Right renal cortex interstitium (tissue), 3 donors: ENCODE data around the gene POM121. TPM values are rescaled to one million over a fixed set of nuclear protein-coding genes. Genes with fewer than 3 reads are reported as not detected.
"Not testable (repeated sequence)": the region's sequence is repeated elsewhere in the genome, so short reads cannot be mapped to it uniquely, and the experiment has no call there.

ENCODE experiments used
- DNase-seq, 3 donors: peaks; one replicate each; pipeline ENCODE4 v3.0.0-alpha.2; 2013; ENCODE audit warnings: low read depth in 3 of 3, low spot score in 2 of 3
- polyA plus RNA-seq, 3 donors: library from polyadenylated mRNA; unstranded; fragments of 120-200 nt; gene quantifications; one replicate each; pipeline ENCODE4 v1.2.1, GENCODE V29; 2013; ENCODE audit not compliant: insufficient read length in 3 of 3

The POM121 gene
- 10 to 100 TPM; 33.7 to 35.7 (median 34.3) TPM for polyA plus RNA-seq

DNA sequence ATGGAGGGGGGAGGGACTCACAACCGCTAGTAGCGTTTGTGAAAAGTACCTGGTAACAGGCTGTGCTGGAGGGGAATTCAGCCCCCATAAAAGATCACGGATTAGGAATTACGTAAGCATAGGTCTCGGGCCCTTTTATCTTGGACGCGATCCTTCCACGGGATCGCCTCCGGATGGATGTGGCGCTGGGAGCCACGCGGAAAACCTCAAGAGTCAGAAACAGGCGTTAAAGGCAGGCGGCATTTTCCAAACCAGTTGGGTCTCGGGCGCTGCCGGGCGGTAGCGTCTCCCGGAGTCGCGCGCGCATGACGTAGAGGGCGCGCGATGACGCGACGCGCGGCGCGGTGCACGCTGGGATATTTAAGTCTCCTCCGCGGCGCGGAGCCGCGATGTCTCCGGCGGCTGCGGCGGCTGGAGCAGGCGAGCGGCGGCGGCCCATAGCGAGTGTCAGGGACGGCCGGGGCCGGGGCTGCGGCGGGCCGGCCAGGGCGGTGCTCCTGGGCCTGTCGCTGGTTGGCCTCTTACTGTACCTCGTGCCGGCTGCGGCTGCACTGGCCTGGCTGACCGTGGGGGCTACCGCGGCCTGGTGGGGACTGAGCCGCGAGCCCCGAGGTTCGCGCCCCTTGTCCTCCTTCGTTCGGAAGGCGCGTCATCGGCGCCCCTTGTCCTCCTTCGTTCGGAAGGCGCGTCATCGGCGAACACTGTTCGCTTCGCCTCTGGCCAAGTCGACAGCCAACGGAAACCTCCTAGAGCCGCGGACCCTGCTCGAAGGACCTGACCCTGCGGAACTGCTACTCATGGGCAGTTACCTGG, at the start of gene POM121:
Gene POM121 (plus strand): TSS at position 363 of the 813 bp plus-strand sequence. CDS start 27 bp downstream, at position 390.
- DNase-seq, result peak; percentile 73 to 80 (median 74)

DNA sequence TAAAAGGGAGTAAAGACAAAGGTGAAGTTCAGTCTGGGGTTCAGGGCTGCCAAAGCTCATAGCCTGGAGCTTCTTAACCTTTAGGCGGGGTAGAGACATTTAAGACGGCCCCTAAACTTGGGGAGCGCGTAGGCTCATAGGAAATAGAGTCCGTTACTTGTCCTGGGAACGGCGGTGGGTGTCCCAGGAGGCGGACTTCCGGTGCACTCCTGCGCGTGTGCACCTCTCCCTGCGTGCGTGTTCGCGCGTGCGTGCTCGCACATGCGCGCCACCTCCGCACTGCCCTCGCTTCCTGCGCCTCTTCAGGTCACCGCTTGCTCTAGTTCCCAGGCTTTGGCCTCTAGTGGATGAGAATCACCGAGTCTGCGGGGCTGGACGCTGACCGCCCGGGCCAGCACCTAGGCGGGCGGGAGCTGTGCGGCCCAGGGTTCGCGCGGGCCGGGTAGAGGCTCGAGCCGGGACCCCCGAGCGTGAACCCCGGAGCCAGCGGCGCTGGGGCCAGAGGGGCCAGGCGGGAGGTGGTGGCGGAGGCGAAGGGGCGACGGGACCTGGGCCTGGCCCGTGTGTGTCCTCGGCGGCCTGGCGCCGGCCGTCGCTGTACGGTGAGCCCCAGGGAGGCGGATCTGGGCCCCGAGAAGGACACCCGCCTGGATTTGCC, 45.7 kb upstream of the POM121 start:
- peak; percentile 5 to 41 (median 36) for DNase-seq

DNA sequence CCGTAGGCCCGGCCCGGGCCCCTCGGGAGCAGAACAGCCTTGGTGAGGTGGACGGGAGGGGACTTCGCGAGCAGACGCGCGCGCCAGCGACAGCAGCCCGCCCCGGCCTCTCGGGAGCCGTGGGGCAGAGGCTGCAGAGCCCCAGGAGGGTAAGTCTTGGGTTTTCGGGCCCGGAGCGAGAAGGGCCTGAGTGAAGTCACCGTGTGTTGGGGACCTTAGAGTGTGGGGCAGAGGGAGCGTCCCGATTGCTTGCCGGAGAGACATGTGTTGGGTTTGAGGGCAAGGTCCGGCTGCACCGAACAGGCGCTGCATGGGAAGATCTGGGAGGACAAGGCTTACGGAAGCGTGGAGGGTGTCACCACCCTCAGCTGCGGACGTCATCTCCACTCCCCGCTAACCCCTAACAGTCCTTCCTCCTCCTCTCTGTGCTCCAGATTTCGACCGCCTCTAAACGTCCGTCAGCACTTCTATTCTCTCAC, 45.1 kb upstream of the POM121 start:
- peak; percentile 17 to 19 (median 18) for DNase-seq

DNA sequence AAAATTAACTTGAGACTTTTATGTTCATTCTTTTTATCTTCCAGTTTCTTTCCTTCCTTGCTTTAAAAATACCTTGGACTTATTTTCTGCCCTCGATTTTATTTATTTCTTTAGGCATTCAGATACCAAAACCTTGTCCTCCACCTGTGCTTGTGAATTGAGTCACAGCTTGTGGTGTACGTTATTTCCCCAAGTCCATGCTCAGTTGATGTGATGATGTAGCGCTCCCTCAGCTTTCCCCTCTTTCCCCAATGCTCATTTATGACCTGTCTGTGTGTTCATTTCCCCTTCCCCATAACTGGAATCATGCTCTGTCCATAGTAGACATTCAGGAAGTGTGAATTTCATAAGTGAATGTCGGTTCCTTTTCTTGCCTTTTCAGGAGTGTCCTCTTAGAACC, 33.1 kb upstream of the POM121 start:
- not testable (repeated sequence) for DNase-seq

DNA sequence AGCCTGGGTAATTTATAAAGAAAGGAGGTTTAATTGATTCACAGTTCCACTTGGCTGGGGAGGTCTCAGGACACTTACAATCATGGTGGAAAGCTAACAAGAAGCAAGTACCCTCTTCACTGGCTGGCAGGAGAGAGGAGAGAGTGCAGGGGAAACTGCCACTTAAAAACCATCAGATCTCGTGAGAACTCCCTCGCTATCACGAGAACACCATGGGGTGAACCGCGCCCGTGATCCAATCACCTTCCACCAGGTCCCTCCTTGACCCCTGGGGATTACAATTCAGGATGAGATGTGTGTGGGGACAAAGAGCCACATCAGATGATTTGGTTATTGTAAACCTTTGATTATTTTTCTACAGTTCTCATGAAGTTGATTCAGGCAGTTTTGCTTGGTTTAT, 20.2 kb upstream of the POM121 start:
- DNase-seq, result not testable (repeated sequence)

DNA sequence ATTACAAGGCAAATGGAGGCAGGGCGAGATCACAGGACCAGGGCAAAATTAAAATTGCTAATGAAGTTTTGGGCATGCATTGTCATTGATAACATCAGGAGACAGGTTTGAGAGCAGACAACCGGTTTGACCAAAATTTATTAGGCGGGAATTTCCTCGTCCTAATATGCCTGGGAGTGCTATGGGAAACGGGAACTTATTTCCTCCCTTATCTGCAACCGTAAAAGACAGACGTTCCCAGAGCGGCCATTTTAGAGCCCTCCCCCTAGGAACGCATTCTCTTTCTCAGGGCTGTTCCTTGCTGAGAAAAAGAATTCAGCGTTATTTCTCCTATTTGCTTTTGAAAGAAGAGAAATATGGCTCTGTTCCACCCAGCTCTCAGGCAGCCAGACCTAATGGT, 16.5 kb upstream of the POM121 start:
- not testable (repeated sequence) for DNase-seq

DNA sequence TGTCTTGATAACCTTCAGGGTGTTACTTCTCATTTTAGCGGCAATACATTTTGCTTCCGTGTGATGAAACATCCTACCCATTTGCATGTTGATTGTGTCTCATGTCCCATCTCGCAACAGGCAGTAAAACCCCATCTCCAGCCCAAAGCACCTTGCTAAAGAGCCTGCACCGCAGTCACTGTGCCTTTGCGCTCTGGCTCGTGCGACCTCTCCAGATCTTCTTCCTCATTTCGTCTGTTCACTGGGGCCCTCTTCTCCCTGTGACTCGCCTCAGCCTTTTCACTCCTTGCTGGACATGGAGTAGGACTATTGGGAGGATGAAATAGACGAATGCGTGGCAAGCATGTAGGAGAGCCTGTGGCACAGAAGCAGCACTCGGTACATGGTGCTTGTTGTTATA, 13.5 kb upstream of the POM121 start:
- DNase-seq, result not testable (repeated sequence)

DNA sequence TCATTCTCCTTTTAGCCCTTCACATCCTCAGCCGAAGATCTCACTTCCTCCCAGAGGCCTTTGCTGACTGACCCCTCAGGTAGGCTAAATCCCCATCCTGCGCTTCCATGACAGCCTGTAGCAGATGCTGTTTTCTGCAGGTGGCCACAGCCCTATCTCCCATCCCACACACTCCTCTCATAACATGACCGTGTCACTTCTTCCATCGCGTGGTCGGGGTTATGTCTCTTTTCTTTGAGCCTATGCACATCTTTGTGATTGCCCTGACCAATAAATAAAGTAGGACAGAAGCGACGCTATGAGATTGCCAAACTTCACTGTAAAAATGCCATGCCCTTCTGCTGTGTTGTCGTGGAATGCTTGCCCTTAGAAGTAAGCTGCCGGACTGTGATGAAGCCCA, 11.1 kb upstream of the POM121 start:
- not testable (repeated sequence) for DNase-seq

DNA sequence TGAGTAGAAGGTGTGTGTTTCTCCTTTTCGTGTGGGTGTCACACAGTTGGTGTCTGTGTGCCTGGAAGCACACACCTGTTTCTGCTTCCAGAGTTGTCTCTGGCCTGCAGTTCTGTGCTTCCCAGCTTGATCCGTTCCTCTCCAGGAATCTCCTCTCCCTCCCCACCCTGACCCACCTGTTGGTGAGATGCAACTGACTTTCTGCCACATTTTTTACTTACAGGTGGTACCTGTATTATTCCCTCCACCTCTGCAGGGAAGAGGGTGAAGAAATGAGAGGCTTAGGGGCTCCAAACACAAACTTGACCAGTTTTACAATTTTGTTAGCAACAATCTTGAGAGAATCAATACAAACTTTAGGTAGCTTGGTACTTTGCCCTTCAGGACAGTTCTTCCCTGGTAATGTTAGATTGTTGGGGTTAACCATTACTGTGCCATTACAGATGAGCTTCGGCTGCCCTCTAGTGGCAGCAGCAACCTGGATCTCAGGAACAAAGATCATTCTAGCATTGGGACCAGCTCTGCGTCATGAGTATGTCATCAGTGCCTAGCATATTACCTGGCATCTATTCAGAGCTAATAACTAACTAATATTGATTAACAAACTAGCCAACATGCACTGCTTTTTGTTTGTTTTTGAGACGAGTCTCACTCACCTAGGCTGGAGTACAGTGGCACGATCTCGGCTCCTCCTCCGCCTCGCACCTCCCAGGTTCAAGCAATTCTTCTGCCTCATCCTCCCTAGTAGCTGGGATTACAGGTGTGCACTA, 10.0 kb upstream of the POM121 start:
- DNase-seq, result not testable (repeated sequence)

DNA sequence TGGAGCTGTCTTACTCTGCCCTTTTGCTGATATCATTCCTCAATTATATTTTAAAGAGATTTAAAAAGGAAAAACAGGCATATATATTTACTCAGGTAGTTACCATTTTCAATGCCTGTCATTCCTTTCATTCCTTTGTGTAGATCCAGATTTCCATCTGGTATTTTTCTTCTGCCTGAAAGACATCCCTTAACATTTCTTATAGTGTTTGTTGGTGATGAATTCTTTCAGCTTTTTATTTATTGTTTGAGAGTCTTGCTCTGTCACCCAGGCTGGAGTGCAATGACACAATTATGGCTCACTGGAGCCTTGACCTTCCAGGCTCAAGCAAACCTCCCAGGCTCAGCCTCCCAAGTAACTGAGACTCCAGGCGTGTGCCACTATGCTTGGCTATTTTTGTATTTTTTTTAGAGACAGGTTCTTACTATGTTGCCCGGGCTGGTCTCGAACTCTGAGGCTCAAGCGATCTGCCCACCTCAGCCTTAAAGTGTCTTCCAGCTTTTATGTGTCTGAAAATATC, 5.6 kb upstream of the POM121 start:
- DNase-seq, result no peak

DNA sequence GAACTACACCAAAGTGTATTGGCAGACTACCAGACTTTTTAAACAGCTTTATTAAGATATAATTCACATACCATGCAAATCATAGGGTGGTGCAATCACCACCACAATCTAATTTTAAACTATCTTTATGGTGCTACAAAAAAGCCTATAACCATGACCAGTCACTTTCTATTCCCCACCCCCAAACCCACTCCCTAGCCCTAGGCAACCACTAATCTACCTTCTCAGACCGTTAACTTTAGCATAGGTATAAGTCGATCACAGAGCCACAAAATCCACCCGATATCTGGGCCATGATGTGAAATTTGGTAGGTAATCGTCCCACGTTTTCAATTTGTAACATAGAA, 536 bp upstream of the POM121 start:
- DNase-seq, result peak in 1 of 3 donors; percentile 7

DNA sequence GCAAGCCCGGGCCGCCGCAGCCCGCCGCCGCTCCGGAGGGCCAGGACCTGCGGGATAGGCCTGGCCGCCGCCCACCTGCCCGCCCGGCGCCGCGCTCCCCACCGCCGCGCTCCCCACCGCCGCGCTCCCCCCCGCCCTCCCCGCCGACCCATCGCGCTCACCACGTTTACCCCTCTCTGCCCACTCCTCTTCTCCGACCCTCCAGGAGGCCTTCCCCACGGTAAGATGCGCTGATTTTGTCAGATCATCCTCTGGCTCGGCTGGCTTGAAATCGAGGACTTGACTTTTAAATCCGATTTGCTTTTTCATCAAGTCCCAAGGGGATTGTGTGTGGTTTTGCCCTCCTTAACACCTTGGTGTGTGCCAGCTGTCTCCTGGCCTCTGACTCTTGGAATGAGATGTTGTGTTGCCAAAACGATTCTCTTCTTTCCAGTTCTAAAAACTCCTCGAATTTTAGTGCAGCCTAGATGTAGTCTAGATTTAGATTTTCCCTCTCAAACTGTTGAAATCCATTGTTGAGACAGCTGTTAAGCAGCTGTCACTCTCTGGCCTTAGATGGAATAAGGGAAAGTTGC, 738 bp downstream of the POM121 start:
- DNase-seq, result no peak

DNA sequence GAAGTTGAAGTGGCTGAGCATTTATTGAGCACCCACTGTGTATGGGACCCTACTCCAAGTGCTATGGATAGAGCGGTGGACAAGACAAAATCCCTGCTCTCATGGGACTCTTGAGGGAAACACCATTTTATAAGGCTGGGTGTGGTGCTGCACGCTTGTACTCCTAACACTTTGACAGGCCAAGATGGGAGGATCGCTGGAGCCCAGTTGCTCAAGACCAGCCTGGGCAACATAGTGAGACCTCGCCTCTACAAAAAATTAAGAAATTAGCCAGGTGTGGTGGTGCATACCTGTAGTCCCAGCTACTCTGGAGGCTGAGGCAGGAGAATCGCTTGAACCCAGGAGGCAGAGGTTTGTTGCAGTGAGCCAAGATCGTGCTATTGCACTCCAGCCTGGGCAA, 2.9 kb downstream of the POM121 start:
- not testable (repeated sequence) for DNase-seq

DNA sequence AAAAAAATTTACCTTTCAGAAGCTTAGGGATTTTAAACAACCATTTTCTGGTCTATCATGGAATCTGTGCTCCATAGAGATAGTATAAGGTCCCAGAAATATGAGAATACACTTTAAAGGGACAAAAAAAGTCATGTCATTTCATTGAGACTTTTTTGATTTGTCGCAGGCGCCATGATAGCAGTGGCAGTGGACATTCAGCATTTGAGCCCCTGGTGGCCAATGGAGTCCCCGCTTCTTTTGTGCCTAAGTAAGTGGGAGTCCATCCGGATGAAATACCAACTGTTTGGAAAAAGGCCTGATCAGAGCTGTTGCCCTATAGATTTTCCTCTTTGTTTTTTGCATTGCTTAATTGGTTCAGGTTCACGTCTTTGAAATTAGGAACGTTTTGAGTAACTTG, 3.3 kb downstream of the POM121 start:
- DNase-seq, result not testable (repeated sequence)

DNA sequence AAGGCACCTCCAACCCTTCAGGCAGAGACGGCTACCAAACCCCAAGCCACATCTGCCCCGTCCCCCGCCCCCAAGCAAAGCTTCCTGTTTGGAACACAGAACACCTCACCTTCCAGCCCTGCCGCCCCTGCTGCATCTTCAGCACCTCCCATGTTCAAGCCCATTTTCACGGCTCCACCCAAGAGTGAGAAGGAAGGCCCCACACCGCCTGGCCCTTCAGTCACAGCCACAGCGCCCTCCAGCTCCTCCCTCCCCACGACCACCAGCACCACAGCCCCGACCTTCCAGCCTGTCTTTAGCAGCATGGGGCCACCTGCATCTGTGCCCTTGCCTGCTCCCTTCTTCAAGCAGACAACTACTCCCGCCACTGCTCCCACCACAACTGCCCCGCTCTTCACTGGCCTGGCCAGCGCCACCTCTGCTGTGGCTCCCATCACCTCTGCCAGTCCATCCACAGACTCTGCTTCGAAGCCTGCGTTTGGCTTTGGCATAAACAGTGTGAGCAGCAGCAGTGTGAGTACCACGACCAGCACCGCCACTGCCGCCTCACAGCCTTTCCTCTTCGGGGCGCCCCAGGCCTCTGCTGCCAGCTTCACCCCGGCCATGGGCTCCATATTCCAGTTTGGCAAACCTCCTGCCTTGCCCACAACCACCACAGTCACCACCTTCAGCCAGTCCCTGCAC, 17.3 kb downstream of the POM121 start:
- not testable (repeated sequence) for DNase-seq

DNA sequence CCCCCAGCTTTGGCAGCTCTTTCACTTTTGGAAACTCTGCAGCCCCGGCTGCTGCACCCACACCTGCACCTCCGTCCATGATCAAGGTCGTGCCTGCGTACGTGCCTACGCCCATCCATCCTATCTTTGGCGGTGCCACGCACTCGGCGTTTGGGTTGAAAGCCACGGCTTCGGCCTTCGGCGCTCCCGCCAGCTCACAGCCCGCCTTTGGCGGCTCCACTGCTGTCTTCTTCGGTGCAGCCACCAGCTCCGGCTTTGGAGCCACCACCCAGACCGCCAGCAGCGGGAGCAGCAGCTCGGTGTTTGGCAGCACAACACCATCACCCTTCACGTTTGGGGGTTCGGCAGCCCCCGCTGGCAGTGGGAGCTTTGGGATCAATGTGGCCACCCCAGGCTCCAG, 18.1 kb downstream of the POM121 start:
- not testable (repeated sequence) for DNase-seq

DNA sequence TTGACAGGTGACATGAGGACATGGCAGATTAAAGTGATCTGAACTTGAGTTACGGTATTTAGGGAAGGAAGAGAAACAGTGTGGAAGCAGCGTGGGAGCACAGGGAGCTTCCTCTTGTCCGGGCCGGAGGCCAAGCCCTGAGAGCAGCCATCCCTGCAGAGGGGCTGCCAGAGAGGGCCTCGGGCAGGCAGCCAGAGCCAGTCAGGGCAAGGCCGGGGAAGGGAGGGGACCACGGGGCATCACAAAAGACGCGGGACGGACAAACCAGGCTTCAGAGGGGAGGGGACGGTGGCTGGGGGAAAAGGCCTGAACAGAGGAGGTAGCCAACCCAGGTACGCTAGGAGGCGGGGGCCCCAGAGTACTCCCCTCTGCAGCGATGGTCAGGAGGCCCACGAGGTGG, 20.0 kb downstream of the POM121 start:
- not testable (repeated sequence) for DNase-seq

DNA sequence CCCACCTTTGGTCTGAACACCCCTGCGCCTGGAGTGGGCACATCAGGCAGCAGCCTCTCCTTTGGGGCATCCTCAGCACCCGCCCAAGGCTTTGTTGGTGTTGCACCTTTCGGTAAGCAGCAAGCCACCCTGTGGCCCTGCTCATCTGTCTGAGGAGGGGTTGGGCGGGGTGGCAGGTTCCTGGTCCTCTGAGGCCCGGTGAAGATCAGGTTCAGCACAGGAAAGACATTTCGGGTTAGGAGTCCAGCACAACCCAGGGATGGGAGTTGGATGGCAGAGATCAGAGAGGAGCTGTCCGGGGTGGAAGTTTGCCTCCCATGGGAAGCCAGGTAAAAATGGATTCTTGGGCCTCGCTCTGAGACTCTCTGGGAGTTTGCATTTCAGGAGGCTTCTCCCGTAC, 20.7 kb downstream of the POM121 start:
- DNase-seq, result not testable (repeated sequence)

DNA sequence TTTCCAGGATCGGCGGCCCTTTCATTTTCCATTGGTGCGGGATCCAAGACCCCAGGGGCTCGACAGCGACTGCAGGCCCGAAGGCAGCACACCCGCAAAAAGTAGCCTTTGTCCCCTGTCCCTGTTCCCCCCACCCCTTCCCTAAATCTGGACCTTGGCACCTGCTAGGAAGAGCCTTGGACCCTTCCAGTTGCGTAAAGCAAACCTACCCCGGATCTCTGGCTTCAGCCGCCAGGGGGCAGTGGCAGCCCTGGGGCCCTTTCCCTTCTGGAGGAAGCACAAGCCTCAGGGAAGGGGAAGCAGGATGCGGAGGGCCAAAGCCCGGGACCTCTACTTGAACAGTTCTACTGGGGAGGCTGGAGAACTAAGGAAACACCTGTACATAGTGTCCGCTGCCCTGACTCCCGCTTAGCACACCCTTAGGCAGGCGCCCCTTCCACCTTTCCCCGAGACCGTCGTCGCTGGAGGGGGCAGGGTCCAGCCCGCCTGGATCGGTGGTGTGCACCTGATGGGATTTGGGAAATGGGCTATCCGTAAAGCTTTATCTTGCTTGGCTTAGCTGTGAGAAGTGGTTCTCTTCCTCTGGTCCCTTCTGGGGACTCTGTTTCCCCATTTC, 21.3 kb downstream of the POM121 start:
- DNase-seq, result not testable (repeated sequence)
